ENCODE results near the gene NDST1. TPM values are rescaled to one million over a fixed set of nuclear protein-coding genes. Genes with fewer than 3 reads are reported as not detected.

NDST1 gene
- total and polyA plus RNA-seq, 2 of the 8 experiments (the other 6 are each of a cell fraction or from before 2014, with no cell fraction given) = 27.0 to 72.0 TPM

- Histone ChIP-seq H2BK15ac (ENCODE audit: low read length) (no peak overlapping the region), H3K14ac (ENCODE audit: insufficient read length) (no peak overlapping the region), H2BK20ac (ENCODE audit: low read length) (no peak overlapping the region), H3K4me1 (replicated peaks in 1 of 4; ENCODE audit: control insufficient read depth in 3 of 4, insufficient read depth in 4 of 4, low read length in 3 of 4) (no peaks in the 10 kb centered on the region), H2AFZ (ENCODE audit: low read length) (no peak overlapping the region), H3K23ac (ENCODE audit: insufficient read length) (no peak overlapping the region), H4K20me1 (replicated peaks in 1 of 2; ENCODE audit: control insufficient read depth in 1 of 2, insufficient read depth in 2 of 2, low read length in 2 of 2) (peaks cover 2 to 4% of the 10 kb centered on the region in 2 experiments), H3K56ac (replicated peaks; ENCODE audit: insufficient read length, low read depth, low read length) (no peak overlapping the region), H3K27ac (ENCODE audit: low read depth, low read length) (no peak overlapping the region), H2AK5ac (ENCODE audit: low read depth, low read length) (no peak overlapping the region), H4K91ac (replicated peaks; ENCODE audit: insufficient read length, low read length) (no peak overlapping the region), H3K79me1 (ENCODE audit: low read depth, low read length) (no peaks in the 10 kb centered on the region), H3K36me3 (ENCODE audit: control insufficient read depth in 2 of 4, insufficient read depth in 4 of 4, low read length in 3 of 4) (peaks cover 24 to 67% (median 43%) of the 10 kb centered on the region in 4 experiments), H3K27me3 (replicated peaks in 1 of 4; ENCODE audit: control insufficient read depth in 3 of 4, extremely low read depth in 1 of 4, insufficient read depth in 3 of 4, low read length in 3 of 4) (no peaks in the 10 kb centered on the region), H2BK120ac (replicated peaks; ENCODE audit: low read depth, low read length) (no peak overlapping the region), H3K9ac (replicated peaks in 1 of 4; ENCODE audit: extremely low read depth in 1 of 4, low read depth in 3 of 4, low read length in 3 of 4) (no peak overlapping the region), H3K4me2 (ENCODE audit: insufficient read depth in 1 of 2, low read depth in 2 of 2, low read length in 2 of 2) (no peak overlapping the region), H3K18ac (ENCODE audit: extremely low read depth, low read length) (no peak overlapping the region), H4K5ac (ENCODE audit: insufficient read length, low read depth, low read length) (no peak overlapping the region), H3K4me3 (ENCODE audit: extremely low read depth in 1 of 4, insufficient read depth in 2 of 4, low read depth in 3 of 4, low read length in 4 of 4) (no peak overlapping the region), H3K23me2 (ENCODE audit: low read depth, low read length) (no peaks in the 10 kb centered on the region), H3K79me2 (ENCODE audit: control insufficient read depth in 1 of 2, insufficient read depth in 2 of 2, low read length in 2 of 2) (no peaks in the 10 kb centered on the region), H4K8ac (ENCODE audit: extremely low read depth, insufficient read depth, low read length) (no peak overlapping the region), H2BK12ac (ENCODE audit: low read depth, low read length) (no peak overlapping the region), H2BK5ac (ENCODE audit: low read depth, low read length) (no peak overlapping the region), H3K9me3 (ENCODE audit: insufficient read depth in 2 of 2, low read depth in 1 of 2, low read length in 1 of 2) (no peaks in the 10 kb centered on the region), H3K4ac (replicated peaks; ENCODE audit: insufficient read length, low read depth, low read length) (no peak overlapping the region)
- POLR2A ChIA-PET (ENCODE audit: partially characterized antibody) = interaction anchor here (0.9 kb wide), 1 partner anchor 100 kb away, joined by 3 read pairs; no protein-coding TSS in a partner anchor
- CTCF ChIA-PET (ENCODE audit: partially characterized antibody) = interaction anchor here (0.7 to 5.5 kb wide), 5 partner anchors 11 to 93 kb away, joined by 5 to 42 read pairs (median 7); no protein-coding TSS in a partner anchor
- FAIRE-seq (no peak), DNase-seq (ENCODE audit: low read depth in 1 of 2, low spot score in 2 of 2) (no peak)
- 100% methylated on average over 1 of the region's 1 CpG; no CpG with 5 or more reads in 1 of the 2 experiments for WGBS, 2 experiments (ENCODE audit: extremely low coverage in 1 of 2, insufficient coverage in 1 of 2, insufficient read length in 1 of 2, insufficient replicate concordance in 2 of 2, low coverage in 1 of 2, low lambda C conversion rate in 2 of 2, missing lambda C conversion rate in 1 of 2)
- TF ChIP-seq NANOG (IDR thresholded peaks at IDR 0.05; ENCODE audit: insufficient read depth, low read depth, low read length, poor library complexity, severe bottlenecking) = no peak
- no peak for TF ChIP-seq NRF1 (IDR thresholded peaks at IDR 0.05; ENCODE audit: low read depth, low read length)
Observed at GRCh38 chr5:150549735-150550134, 41.8 kb downstream of the NDST1 start.
